HepG2 (cell line): Measurements from ENCODE around the gene HBG1.

ENCODE experiments used
- CHD2 ChIP-seq: IDR thresholded peaks from 2 replicates; pipeline ENCODE4 v1.6.1; 2011; ENCODE audit warnings: low read depth, low read length, improper control_type of control experiment
- SMAD9 ChIP-seq: sonication (generic); formaldehyde crosslinking; IDR thresholded peaks from 2 replicates; pipeline ENCODE4 v1.5.1; 2020; ENCODE audit warnings: mild to moderate bottlenecking, missing genetic modification reagents

- TF ChIP-seq CHD2 (no peak), SMAD9 (no peak)
Measured at GRCh38 chr11:5276697-5277096, 27.0 kb upstream of the HBG1 start.
